ENCODE measurements around the gene OXTR. TPM values are rescaled to one million over a fixed set of nuclear protein-coding genes. Genes with fewer than 3 reads are reported as not detected.
A peak's percentile ranks its signal among the peaks of the same experiment; 100 is the strongest.

The OXTR gene
- total RNA-seq, 3 donors from 2014 or later, result 0.32 to 250 (median 105) TPM

DNA sequence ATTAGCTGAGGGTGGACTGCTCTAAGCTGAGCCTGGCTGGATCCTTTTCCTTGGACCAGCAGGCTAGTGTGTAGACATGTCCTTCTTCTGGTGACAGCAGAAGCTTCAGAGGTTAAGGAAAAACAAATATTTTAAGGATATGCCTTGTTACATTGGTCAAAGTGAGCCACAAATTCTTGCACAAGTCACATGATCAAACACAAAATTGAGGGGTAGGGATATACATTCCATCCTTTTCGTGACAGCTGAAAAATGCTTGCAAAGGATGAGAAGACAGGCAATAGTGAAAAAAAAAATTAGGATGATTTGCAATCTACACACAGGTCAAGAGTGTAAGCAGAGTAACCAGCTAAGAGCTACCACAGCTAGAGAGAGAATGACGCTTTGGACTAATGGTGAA is 21.1 kb upstream of the OXTR start:
- H3K4me1 ChIP-seq, result no peaks in the 10 kb centered on the region
- no peaks in the 10 kb centered on the region for H3K27me3 ChIP-seq
- H3K36me3 ChIP-seq, result no peaks in the 10 kb centered on the region
- DNase-seq (ENCODE audit: low spot score in 2 of 2), result no peak
- no peak overlapping the region for H3K4me3 ChIP-seq
- TF ChIP-seq POLR2A (IDR thresholded peaks at IDR 0.05) (no peak), POLR2AphosphoS5 (IDR thresholded peaks at IDR 0.05) (no peak), CTCF (IDR thresholded peaks at IDR 0.05) (no peak)
- intact Hi-C loops (cut with DNase I; ENCODE audit: low total_unique reads), result no loop called here
- peaks cover 0 to 15% of the 10 kb centered on the region in 2 donors for H3K9me3 ChIP-seq
- H3K27ac ChIP-seq, result no peak overlapping the region

- peaks cover 0 to 14% of the 10 kb centered on the region in 2 donors for H3K9me3 ChIP-seq
- no peak for TF ChIP-seq POLR2AphosphoS5 (IDR thresholded peaks at IDR 0.05)
- no peak for TF ChIP-seq POLR2A (IDR thresholded peaks at IDR 0.05)
- no peak for TF ChIP-seq CTCF (IDR thresholded peaks at IDR 0.05)
- intact Hi-C loops (cut with DNase I; ENCODE audit: low total_unique reads), result no loop called here
- H3K27me3 ChIP-seq, result no peaks in the 10 kb centered on the region
- peak in 1 of 2 donors; percentile 65 for DNase-seq (ENCODE audit: low spot score in 2 of 2)
- no peak overlapping the region for H3K4me3 ChIP-seq
- H3K36me3 ChIP-seq, result no peaks in the 10 kb centered on the region
- no peaks in the 10 kb centered on the region for H3K4me1 ChIP-seq
- peak overlapping the region; percentile 60 to 68 for H3K27ac ChIP-seq
These were observed 15.4 kb upstream of the OXTR start for GRCh38 chr3:8784676-8785435.

DNA sequence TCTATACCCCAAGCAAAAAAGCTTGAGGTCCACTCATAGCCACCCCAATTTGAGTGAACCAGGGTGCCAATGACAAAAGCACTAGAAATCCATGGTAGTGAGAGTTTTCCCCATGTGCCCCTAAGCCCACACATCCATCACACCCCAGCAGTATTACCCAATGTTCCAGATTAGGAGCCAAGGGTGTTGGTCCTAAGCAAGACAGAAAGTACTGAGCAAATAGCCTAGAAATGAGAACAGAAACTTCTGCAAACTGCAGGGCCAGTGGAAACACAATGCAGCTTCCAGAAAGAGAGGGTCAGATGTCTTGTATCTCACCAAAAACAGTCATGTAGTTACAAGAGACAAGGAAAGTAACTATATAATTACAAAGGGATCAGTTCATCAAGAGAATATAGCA is 10.9 kb upstream of the OXTR start:
- Histone ChIP-seq H3K27ac (no peak overlapping the region), H3K36me3 (no peaks in the 10 kb centered on the region), H3K4me1 (no peaks in the 10 kb centered on the region), H3K9me3 (no peaks in the 10 kb centered on the region), H3K27me3 (no peaks in the 10 kb centered on the region), H3K4me3 (no peak overlapping the region)
- TF ChIP-seq POLR2A (IDR thresholded peaks at IDR 0.05) (no peak), CTCF (IDR thresholded peaks at IDR 0.05) (no peak), POLR2AphosphoS5 (IDR thresholded peaks at IDR 0.05) (no peak)
- intact Hi-C loops (cut with DNase I; ENCODE audit: low total_unique reads), result no loop called here
- DNase-seq (ENCODE audit: low spot score in 2 of 2), result no peak

DNA sequence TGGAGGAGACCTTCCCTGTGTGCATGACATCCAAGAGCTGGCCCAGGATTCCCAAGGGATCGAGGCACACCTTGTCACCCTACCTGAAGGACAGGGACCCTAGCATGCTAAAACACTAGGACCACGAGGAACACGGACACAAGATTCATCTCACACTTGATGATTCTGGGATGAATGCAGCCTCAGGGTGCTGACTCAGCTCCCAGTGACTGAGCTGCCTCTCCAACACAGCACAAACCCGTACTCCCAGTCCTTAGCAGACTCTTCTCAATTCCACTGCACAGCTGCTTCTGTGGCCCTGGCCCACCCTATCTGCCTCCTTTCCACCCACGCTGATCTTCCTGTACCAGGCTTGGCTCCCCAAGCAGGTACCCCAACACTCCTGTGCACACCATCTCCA is 9.1 kb upstream of the OXTR start:
- TF ChIP-seq CTCF (IDR thresholded peaks at IDR 0.05) (no peak), POLR2AphosphoS5 (IDR thresholded peaks at IDR 0.05) (no peak), POLR2A (IDR thresholded peaks at IDR 0.05) (no peak)
- H3K4me3 ChIP-seq, result no peak overlapping the region
- H3K27ac ChIP-seq, result peak overlapping the region; percentile 68 to 86
- DNase-seq (ENCODE audit: low spot score in 2 of 2), result no peak
- H3K4me1 ChIP-seq, result no peaks in the 10 kb centered on the region
- H3K9me3 ChIP-seq, result no peaks in the 10 kb centered on the region
- H3K36me3 ChIP-seq, result no peaks in the 10 kb centered on the region
- intact Hi-C loops (cut with DNase I; ENCODE audit: low total_unique reads), result no loop called here
- H3K27me3 ChIP-seq, result no peaks in the 10 kb centered on the region

GRCh38 chr3:8777978-8778267 is 8.5 kb upstream of the OXTR start:
- no peaks in the 10 kb centered on the region for H3K36me3 ChIP-seq
- no peaks in the 10 kb centered on the region for H3K9me3 ChIP-seq
- TF ChIP-seq CTCF (IDR thresholded peaks at IDR 0.05) (no peak), POLR2A (IDR thresholded peaks at IDR 0.05) (no peak), POLR2AphosphoS5 (IDR thresholded peaks at IDR 0.05) (no peak)
- no peak overlapping the region for H3K4me3 ChIP-seq
- no peaks in the 10 kb centered on the region for H3K4me1 ChIP-seq
- no peaks in the 10 kb centered on the region for H3K27me3 ChIP-seq
- intact Hi-C loops (cut with DNase I; ENCODE audit: low total_unique reads), result no loop called here
- DNase-seq (ENCODE audit: low spot score in 2 of 2), result no peak
- peak overlapping the region; percentile 68 to 86 for H3K27ac ChIP-seq
